Mammary epithelial cell (primary cell): Measurements from ENCODE around the gene HOXA10.

Experiments
- CTCF ChIP-seq, 2 donors: IDR thresholded peaks in 1 of 2; conservative IDR thresholded peaks in 1 of 2; 2 replicates each; pipeline ENCODE4 v1.5.1; 2011 to 2012; ENCODE audit warnings: inconsistent platforms in 2 of 2, low read length in 2 of 2, mild to moderate bottlenecking in 2 of 2, control low read depth in 1 of 2, low read depth in 1 of 2; ENCODE audit not compliant: insufficient read depth in 1 of 2; ENCODE audit errors: extremely low read depth in 1 of 2
- EZH2 ChIP-seq: IDR thresholded peaks from 2 replicates; pipeline ENCODE4 v1.6.1; 2012; ENCODE audit warnings: low read length, inconsistent platforms, borderline replicate concordance

GRCh38 chr7:27207348-27207985 is 33.3 kb upstream of the HOXA10 start:
- TF ChIP-seq CTCF (conservative IDR thresholded peaks at IDR 0.05 in 1 of 2, IDR thresholded peaks at IDR 0.05 in 1 of 2; ENCODE audit: extremely low read depth in 1 of 2, insufficient read depth in 1 of 2, low read depth in 1 of 2, low read length in 2 of 2) (no peak), EZH2 (no peak)
